G401 (cell line): Measurements from ENCODE around the gene SRSF10. TPM values are rescaled to one million over a fixed set of nuclear protein-coding genes. Genes with fewer than 3 reads are reported as not detected.

ENCODE experiments used
- DNase-seq: peaks from one replicate; pipeline ENCODE4 v3.0.0-alpha.2; 2015; ENCODE audit warnings: low spot score
- in situ Hi-C: cut with HindIII; loops from 2 replicates; pipeline ENCODE4 v1.10.0; 2016; ENCODE audit warnings: low sequenced_read_pairs, mixed read lengths
- total RNA-seq: library from RNA; depleted of rRNA; stranded (reverse); fragments of >200 nt; shearing (Covaris generic); gene quantifications from 2 replicates; pipeline ENCODE4 v1.2.3, GENCODE V29; 2014; rRNA removed

Gene SRSF10
- total RNA-seq, 1 experiment from 2014 or later, result 63.2 TPM

DNA sequence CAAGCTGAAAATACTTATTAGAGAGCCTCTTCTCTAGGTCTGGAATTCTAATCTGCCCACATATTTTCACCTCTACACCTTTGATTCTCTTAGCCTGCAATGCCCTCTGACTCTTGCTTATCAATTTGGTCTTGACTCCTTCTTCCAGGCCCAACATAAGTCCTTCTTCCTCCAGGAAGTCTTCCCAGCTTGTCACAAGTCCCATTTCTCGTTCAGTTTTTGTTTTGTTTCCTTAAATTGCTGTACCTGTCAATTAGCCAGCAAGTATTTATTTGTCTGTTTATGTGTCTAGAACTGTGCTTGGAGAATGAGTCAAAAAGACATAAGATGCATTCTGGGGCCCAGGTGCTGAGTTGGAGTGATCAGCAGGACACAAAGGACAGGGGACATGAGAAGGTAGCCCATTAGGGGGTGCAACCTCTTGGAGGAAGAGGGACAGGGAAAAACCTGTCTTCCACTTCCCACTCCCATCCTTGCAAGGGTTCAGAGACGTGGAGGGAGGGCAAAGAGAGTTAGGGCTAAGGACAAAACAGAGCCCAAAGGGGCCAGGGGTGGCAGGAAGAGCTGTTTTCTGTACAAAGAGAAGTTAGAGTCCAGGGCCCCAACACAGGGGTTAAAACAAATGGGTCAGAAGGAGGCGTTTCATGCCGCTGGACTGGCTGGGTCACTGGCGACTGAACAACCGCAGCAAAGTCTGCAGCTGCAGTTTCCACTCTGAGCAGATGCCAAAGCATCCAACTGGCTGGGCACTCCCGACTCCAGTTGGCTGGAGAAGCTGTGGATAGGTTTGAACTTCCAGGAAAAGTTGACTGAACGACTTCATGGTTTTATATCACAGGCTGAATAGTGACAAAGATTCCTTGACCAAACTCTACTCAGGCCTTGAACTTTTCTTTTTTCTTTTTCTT is 56.3 kb downstream of the SRSF10 start:
- DNase-seq, result no peak
- in situ Hi-C loops, result no loop called here

DNA sequence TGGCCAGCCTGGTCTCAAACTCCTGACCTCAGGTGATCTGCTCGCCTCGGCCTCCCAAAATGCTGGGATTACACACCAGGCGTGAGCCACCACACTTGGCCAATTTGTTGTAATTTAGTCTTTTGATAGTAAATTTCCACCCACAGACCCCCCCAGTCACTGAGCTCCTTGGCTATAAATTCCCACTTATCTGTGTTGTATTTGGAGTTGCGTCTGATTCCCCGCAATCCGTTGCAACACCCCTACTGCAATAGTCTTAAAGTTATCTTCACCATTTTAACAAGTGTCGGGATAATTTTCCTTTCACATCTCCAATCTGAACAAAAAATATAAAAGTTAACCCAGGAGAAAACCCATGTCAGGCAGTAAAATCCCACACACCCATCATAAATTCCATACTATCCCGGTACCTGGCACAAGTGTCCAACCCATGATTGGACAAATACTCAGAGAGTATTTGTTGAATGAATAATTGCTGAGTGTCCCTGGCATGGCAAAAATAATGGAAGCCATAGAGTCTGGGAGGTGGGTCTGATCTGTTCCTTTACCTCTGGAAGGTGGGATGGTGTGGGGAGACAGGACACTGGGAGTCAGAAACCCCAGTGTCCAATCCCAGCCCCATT is 57.7 kb downstream of the SRSF10 start:
- no peak for DNase-seq
- in situ Hi-C loops, result no loop called here

DNA sequence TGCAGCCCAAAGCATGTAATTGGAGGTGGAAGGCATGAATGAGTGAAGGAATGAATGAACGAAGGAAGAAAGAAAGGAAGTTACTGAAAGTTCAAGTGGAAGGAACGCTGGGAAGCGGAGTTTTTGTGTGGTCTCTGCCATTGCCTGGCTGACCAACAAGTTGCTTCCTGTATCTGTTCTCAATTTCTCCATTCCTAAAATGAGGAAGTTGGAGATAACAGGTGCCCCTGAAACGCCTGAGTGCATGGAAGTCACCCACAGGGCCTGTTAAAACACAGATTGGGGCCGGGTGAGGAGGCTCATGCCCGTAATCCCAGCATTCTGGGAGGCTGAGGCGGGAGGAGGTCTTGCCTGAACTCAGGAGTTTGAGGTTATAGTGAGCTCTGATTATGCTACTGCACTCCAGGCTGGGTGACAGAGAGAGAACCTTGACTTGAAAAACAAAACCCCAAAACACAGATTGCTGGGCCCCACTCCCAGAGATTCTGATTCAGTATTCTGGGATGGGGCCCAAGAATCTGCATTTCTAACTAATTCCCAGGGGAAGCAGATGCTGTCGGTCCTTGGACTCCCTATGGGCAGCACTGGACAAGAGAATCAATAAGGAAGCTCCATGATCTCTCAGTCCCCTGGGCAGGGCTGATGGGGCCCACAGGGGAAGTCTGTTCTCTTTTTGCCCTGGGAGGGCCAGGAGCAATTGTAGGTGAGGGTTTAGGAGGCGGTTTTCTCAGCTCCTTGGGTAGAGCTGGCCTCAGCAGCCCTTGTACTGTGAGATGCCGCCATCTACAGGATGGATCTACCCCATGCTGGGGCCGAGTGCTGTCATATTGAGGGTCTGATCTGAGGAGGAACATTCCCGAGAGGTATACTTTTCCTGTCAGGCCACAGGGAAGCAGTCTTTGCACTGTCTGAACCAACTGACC is 63.7 kb downstream of the SRSF10 start:
- in situ Hi-C loops, result no loop called here
- peak; percentile 49 for DNase-seq

DNA sequence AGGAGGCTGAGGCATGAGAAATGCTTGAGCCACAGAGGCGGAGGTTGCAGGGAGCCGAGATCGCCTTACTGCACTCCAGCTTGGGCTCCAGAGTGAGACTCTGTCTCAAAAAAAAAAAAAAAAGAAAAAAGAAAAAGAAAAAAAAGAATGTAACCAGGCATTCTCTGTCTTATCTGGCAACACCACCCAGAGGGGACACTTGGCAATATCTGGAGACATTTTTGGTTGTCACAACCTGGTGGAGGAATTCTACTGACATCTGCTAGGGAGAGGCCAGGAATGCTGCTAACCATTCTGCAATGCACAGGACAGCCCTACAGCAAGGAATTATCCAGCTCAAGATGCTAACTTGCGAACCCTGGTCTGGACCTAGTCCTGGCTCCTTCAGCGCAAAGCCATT is 64.7 kb downstream of the SRSF10 start:
- DNase-seq, result no peak
- in situ Hi-C loops, result no loop called here

DNA sequence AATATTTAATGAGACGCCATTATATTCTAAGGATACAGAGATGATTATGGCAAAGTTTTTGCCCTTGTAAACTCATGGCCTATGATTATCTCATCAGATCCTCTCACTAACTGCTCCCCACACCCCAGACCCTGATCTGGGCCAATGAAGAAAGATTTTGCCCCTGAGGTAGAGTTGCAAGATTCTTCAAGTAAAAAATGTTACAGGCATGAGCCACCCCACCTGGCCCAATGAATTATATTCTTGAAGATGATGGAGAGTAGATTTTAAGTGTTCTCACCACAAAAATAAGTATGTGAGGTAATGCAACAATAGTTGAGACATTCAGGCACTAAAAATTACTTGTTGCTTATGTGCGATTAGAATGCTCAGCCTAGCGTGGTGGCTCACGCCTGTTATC is 65.2 kb downstream of the SRSF10 start:
- no peak for DNase-seq
- in situ Hi-C loops, result no loop called here

Other genes with a start within 250 kb of the SRSF10 start
- gene ELOA, start 236.9 kb downstream of the SRSF10 start, total RNA-seq, result 54.7 and 70.7 TPM in 2 replicates
- 83.1 and 104 TPM in 2 replicates for gene PITHD1, start 201.9 kb downstream of the SRSF10 start, total RNA-seq
- 99.8 and 119 TPM in 2 replicates for gene LYPLA2, start 189.2 kb downstream of the SRSF10 start, total RNA-seq
- 44.8 and 52.7 TPM in 2 replicates for gene GALE, start 179.6 kb downstream of the SRSF10 start, total RNA-seq
- 52.9 and 55.8 TPM in 2 replicates for gene HMGCL, start 154.9 kb downstream of the SRSF10 start, total RNA-seq
- gene FUCA1, start 112.0 kb downstream of the SRSF10 start, total RNA-seq, result 79.4 and 84.1 TPM in 2 replicates
- gene CNR2, start 67.0 kb downstream of the SRSF10 start, total RNA-seq, result not detected in 2 replicates
- 115 and 174 TPM in 2 replicates for gene PNRC2, start 20.5 kb downstream of the SRSF10 start, total RNA-seq
- 0.49 and 0.54 TPM in 2 replicates for gene MYOM3, start 131.8 kb upstream of the SRSF10 start, total RNA-seq
- not detected in 2 replicates for gene IL22RA1, start 162.8 kb upstream of the SRSF10 start, total RNA-seq
- 0.62 and 1.5 TPM in 2 replicates for gene IFNLR1, start 207.0 kb upstream of the SRSF10 start, total RNA-seq